Fibroblast of the aortic adventitia (primary cell): Measurements from ENCODE around the gene KCNIP1. TPM values are rescaled to one million over a fixed set of nuclear protein-coding genes. Genes with fewer than 3 reads are reported as not detected.

Experiments
- DNase-seq: peaks from one replicate; pipeline ENCODE4 v3.0.0-alpha.2; 2010; ENCODE audit warnings: low read depth
- H3K4me3 ChIP-seq: 2 replicates; pipeline ENCODE4 v1.5.1; 2011; ENCODE audit warnings: low read depth, mild to moderate bottlenecking, control low read depth, low read length, moderate library complexity
- total RNA-seq: library from RNA; depleted of rRNA; stranded (reverse); fragments of >200 nt; gene quantifications from 2 replicates; pipeline ENCODE4 v1.2.3, GENCODE V29; 2012; ENCODE audit warnings: low replicate concordance
- TF ChIP-seq, protein P1 (sequence below): IDR thresholded peaks from 2 replicates; pipeline ENCODE4 v1.5.1; 2011; ENCODE audit warnings: mild to moderate bottlenecking, low read length, control low read depth, inconsistent platforms; ENCODE audit not compliant: insufficient read depth

The KCNIP1 gene
- total RNA-seq, 1 donor = not detected

DNA sequence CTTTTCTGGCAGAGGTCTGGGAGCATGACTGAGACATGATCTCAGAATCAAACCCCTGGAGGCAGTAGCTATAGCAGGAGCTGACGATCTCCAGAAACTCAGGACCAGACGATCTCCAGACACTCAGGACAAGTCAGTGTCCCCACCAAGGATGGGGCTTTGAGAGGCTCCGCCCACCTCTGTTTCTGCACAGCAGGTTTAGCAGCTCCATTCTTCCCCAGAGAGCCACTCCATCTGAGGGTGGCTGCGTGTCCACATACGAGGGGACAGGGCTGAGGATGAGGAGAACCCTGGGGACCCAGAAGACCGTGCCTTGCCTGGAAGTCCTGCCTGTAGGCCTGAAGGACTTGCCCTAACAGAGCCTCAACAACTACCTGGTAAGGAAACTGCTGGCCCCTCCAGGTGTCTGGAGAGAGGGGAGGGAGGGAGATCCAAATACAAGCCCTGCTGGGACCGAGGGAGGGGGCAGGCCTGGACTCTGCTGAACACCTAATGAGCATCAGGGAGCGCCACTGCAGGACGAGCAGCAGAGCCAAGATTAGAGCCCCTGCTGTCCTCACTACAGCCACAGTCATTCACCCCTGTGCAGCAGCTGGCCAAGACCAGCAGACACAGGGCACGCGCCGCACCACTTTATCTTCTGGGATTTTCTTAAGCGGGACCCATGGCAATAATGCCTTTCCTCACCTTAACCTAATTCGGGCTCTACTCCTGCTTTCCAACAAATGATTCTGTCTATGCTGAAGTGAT, 279.9 kb downstream of the KCNIP1 start, which contains the start of gene GABRP:
Gene GABRP (plus strand): TSS at position 228 of the 750 bp plus-strand sequence. CDS start 4,891 bp downstream, outside the sequence.
- TF ChIP-seq, protein P1, sequence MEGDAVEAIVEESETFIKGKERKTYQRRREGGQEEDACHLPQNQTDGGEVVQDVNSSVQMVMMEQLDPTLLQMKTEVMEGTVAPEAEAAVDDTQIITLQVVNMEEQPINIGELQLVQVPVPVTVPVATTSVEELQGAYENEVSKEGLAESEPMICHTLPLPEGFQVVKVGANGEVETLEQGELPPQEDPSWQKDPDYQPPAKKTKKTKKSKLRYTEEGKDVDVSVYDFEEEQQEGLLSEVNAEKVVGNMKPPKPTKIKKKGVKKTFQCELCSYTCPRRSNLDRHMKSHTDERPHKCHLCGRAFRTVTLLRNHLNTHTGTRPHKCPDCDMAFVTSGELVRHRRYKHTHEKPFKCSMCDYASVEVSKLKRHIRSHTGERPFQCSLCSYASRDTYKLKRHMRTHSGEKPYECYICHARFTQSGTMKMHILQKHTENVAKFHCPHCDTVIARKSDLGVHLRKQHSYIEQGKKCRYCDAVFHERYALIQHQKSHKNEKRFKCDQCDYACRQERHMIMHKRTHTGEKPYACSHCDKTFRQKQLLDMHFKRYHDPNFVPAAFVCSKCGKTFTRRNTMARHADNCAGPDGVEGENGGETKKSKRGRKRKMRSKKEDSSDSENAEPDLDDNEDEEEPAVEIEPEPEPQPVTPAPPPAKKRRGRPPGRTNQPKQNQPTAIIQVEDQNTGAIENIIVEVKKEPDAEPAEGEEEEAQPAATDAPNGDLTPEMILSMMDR = no peak
- no peak for DNase-seq
- H3K4me3 ChIP-seq = no peak within 1 kb of the TSS

DNA sequence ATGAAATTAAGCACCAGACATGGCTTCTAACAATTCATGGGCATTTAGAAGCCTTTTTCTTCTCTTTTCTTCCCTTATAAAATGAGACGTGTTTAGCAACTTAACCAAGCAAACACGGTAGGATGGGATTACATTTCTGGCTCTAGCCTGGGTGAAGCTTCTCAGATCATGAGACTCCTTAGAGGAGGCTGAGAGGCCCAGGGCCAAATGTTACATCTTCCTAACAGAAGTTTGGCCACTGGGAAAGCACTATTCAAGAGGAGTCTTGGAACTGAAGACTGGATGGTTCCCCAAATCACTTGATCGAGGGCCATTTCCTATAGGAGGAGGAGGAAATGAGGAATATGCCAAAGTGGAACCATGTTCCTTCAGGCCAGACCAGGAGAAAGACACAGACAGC, 281.6 kb downstream of the KCNIP1 start:
- H3K4me3 ChIP-seq = no peak overlapping the region
- TF ChIP-seq, protein P1 = no peak
- DNase-seq = no peak

Other genes starting within 250 kb of the KCNIP1 start
- not detected in 2 replicates for gene LCP2, start 206.2 kb upstream of the KCNIP1 start, total RNA-seq
- gene KCNMB1, start 114.7 kb upstream of the KCNIP1 start, total RNA-seq = not detected in 2 replicates